Fibroblast of skin of right biceps (primary cell): ENCODE results near the gene ZEB2.

Experiments
- DNase-seq: peaks from one replicate; pipeline ENCODE4 v3.0.0-alpha.2; 2013

ZEB2 gene

DNA sequence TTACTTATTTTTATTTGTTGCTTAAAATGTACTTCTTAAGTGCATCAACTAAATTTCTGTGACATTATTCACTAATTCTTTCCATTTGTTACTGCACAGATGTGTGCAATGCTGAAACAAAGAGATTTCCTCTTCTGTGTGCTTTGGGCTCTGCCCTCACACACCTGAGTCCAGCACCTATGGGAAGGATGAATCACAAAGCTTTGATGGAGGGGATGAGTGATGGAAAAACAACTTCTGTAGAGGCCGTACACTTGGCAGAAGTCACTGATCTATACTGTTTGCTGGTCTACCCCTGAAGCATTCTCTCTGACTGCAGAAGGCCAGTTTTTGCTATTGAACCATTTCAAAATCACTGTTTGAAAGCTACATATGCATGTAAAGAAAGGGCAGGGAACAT, 178.4 kb downstream of the ZEB2 start:
- no peak for DNase-seq

DNA sequence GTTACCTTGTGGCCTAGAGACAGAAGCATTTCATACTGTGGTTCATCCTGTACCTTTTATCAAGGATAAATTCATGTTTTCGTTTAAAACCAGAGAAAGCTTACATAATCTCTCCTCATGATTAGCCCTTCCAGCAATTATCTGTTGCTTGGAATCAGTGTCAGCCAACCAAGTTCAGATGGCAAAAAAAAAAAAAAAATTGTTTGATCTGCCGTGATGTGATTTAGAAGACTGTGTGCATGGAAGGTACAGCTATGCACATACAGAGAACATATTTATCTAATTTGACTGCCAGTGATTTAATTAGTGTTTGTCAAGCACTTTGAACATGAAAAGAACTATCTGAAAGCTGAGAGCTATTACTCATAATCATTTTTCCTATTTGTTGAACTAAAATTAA, 180.9 kb downstream of the ZEB2 start:
- DNase-seq, result no peak

DNA sequence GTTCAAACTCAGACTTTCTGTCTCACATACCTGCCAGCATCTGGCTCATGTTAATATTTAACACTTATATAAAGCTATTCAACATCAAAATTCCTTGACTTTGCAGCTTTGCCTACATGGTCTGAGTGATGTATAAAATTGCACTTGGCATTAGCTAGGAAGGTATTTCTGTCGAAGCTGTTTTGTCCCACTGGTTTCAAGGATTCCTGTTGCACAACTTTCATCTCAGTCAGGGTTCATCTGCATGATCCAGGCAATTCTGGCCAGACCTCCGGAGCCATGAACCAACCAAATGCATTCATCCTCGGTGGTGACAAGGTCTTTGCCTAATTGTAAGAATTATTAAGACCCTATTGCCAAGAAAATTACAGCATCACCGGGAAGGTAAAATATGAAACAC, 185.4 kb downstream of the ZEB2 start:
- no peak for DNase-seq
